ENCODE measurements around the gene IFIT2. TPM values are rescaled to one million over a fixed set of nuclear protein-coding genes. Genes with fewer than 3 reads are reported as not detected.
A peak's percentile ranks its signal among the peaks of the same experiment; 100 is the strongest.

IFIT2 gene
- total RNA-seq, 1 experiment from 2014 or later, result not detected

GRCh38 chr10:89346405-89347254, 44.8 kb downstream of the IFIT2 start:
- no peak overlapping the region for H2BK15ac ChIP-seq (ENCODE audit: low read depth, low read length)
- peaks cover 21% of the 10 kb centered on the region for H3K4me1 ChIP-seq (ENCODE audit: insufficient read depth, low read length)
- Mint-ChIP-seq H3K27me3 (ENCODE audit: low read depth) (no peaks in the 10 kb centered on the region), H3K36me3 (ENCODE audit: insufficient read depth in 1 of 3, low read depth in 3 of 3) (no peaks in the 10 kb centered on the region; a peak in 1 of 7 replicates), H3K27ac (peak overlapping the region; percentile 95 to 97 (median 96)), H3K9me3 (no peaks in the 10 kb centered on the region), H3K4me3 (no peak overlapping the region), H3K4me1 (peaks cover 74% of the 10 kb centered on the region in 2 experiments)
- no peak overlapping the region for H4K91ac ChIP-seq (ENCODE audit: insufficient read length, low read depth, low read length)
- H3K56ac ChIP-seq (ENCODE audit: insufficient read length, low read depth, low read length), result no peak overlapping the region
- H3T11ph ChIP-seq (ENCODE audit: low read length), result peak overlapping the region; percentile 84
- H3K4ac ChIP-seq (ENCODE audit: low read depth, low read length), result no peak overlapping the region; the same call in 1 of the 2 replicates
- H3K27me3 ChIP-seq (ENCODE audit: insufficient read depth, low read length), result no peaks in the 10 kb centered on the region
- no peaks in the 10 kb centered on the region for H3K9me3 ChIP-seq (ENCODE audit: control insufficient read depth, low read depth, low read length)
- H2BK20ac ChIP-seq (ENCODE audit: low read depth, low read length, poor library complexity, severe bottlenecking), result peak overlapping the region; percentile 78
- H2BK120ac ChIP-seq (ENCODE audit: low read depth, low read length, poor library complexity, severe bottlenecking), result no peak overlapping the region
- no CpG with 5 or more reads among the region's 4 CpGs for WGBS (ENCODE audit: extremely low coverage, insufficient read length, low lambda C conversion rate)
- H3K79me2 ChIP-seq (ENCODE audit: insufficient read depth, low read length), result no peaks in the 10 kb centered on the region
- H3K14ac ChIP-seq (ENCODE audit: insufficient read depth, low read length), result peak overlapping the region; percentile 51; the same call in 1 of the 2 replicates
- no peaks in the 10 kb centered on the region for H3K23me2 ChIP-seq (ENCODE audit: insufficient read length, low read depth, low read length, poor library complexity, severe bottlenecking)
- peak overlapping the region; percentile 63 for H3K27ac ChIP-seq (ENCODE audit: insufficient read length, low read depth, low read length)
- H3K4me2 ChIP-seq (ENCODE audit: insufficient read depth, insufficient read length, low read length), result no peak overlapping the region
- TF ChIP-seq CTCF (conservative IDR thresholded peaks at IDR 0.05), result no peak
- H4K20me1 ChIP-seq (ENCODE audit: control insufficient read depth, insufficient read depth, insufficient read length), result no peaks in the 10 kb centered on the region
- no peak overlapping the region for H2AK5ac ChIP-seq (ENCODE audit: insufficient read length, low read length)
- H3K18ac ChIP-seq (ENCODE audit: insufficient read length, low read depth, low read length), result peak overlapping the region; percentile 63
- H3K9ac ChIP-seq (ENCODE audit: extremely low read depth, insufficient read length, low read length), result no peak overlapping the region
- no peak overlapping the region for H4K5ac ChIP-seq (ENCODE audit: insufficient read length, low read depth, low read length)
- peak overlapping the region; percentile 60 for H2AFZ ChIP-seq (ENCODE audit: low read length)
- H3K79me1 ChIP-seq (ENCODE audit: insufficient read depth, low read depth, low read length, poor library complexity, severe bottlenecking), result no peaks in the 10 kb centered on the region
- peak overlapping the region; percentile 65 for H2BK5ac ChIP-seq (ENCODE audit: insufficient read length, low read length)
- no peak overlapping the region for H2BK12ac ChIP-seq (ENCODE audit: insufficient read length, low read depth, low read length)
- no peak overlapping the region for H4K8ac ChIP-seq (replicated peaks; ENCODE audit: insufficient read length, low read depth, low read length)
- no peak for DNase-seq
- H3K23ac ChIP-seq (ENCODE audit: insufficient read length, low read depth, low read length), result no peak overlapping the region

All from H9 (cell line).